ENCODE results near the gene LRRC28.

LRRC28 gene

DNA sequence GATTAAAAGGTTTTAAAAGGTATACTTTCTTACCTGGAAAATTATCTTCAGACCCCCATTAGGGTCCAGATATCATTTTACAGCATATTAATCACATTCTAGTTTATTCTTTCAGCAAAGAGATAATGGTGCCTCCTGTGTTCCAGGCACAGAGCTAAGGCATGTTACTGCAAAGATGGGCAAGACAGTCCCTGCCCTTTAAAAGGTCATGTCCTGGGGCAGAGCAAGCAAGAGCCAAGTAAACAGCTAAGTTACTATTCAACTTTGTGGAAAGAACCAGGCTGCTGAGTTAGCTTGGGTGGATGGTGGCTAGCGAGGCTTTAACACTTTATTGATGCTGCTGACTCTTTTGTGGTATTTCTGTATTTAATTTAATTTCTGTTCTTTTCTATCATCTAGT is 75.0 kb downstream of the LRRC28 start:
- Histone ChIP-seq H3K27ac (no peak overlapping the region), H3K27me3 (ENCODE audit: insufficient read depth, low read depth, severe bottlenecking) (no peaks in the 10 kb centered on the region), H3K36me3 (no peaks in the 10 kb centered on the region), H3K4me3 (ENCODE audit: low read depth, low read length) (no peak overlapping the region), H3K9me3 (ENCODE audit: severe bottlenecking) (no peaks in the 10 kb centered on the region)
- no peak for DNase-seq
- no peak for TF ChIP-seq CTCF (IDR thresholded peaks at IDR 0.05; ENCODE audit: low read depth, low read length)

DNA sequence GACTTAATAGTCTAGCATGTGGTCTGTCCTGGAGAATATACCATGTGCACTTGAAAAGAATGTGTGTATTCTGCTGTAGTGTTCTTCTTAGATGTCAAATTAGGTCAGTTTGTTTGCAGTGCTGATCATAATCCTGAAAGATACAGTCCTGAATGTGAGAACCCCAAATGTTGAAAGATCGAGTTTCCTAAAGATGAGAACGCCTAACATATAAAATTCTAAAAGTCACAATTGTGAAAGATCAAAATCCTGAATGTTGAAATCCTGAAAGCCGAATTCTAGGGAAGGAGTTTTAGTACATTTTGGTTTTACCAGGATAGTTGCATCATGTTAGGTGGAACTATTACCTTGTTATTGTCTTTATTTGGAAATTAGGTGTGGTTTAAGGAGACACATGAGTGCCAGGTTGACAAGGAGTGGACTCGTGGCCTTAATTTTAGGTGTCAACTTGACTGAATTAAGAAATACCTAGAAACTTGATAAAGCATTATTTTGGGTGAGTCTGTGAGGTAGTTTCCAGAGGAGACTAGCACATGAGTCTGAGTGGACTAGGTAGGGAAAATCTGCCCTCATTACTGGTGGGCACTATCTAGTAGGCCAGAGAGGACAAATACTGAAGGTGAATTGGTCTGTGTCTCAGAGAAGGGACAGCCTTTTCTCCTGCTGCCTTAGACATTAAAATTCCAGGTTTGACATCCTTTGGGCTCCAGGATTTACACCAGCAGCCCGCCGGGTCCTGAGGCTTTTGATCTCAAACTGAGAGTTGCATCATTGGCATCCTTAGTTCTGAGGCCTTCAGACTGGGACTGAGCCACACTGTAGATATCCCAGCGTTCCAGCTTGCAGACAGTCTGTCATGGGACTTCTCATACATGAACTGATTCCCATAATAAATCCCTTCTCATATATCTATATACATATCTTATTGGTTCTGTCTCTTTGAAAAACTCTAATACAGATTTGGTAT is 77.1 kb downstream of the LRRC28 start:
- no peak for TF ChIP-seq CTCF (IDR thresholded peaks at IDR 0.05; ENCODE audit: low read depth, low read length)
- H3K27ac ChIP-seq: no peak overlapping the region
- H3K9me3 ChIP-seq (ENCODE audit: severe bottlenecking): no peaks in the 10 kb centered on the region
- no peak for DNase-seq
- no peak overlapping the region for H3K4me3 ChIP-seq (ENCODE audit: low read depth, low read length)
- no peaks in the 10 kb centered on the region for H3K27me3 ChIP-seq (ENCODE audit: insufficient read depth, low read depth, severe bottlenecking)
- H3K36me3 ChIP-seq: no peaks in the 10 kb centered on the region

DNA sequence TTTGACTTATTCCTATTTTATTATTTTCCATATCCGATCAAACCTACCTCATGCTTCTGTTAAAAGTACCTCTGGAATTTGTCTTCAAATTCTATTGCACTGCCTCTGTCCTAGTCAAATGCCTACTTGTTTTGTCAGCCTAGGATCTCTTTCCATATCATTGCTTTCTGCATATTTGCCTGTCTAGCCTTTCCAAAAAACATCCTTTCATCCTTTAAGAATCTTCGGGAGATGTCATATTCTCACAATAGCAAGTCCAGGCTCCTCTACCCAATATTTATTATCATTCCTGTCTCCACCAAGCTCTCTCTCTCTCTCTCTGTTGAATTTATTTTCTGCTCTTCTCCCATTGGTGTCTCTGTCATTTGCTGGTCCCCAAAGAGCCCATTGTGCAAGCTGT is 80.1 kb downstream of the LRRC28 start:
- no peak for TF ChIP-seq CTCF (IDR thresholded peaks at IDR 0.05; ENCODE audit: low read depth, low read length)
- H3K9me3 ChIP-seq (ENCODE audit: severe bottlenecking): no peaks in the 10 kb centered on the region
- no peaks in the 10 kb centered on the region for H3K27me3 ChIP-seq (ENCODE audit: insufficient read depth, low read depth, severe bottlenecking)
- no peak overlapping the region for H3K27ac ChIP-seq
- H3K36me3 ChIP-seq: no peaks in the 10 kb centered on the region
- no peak overlapping the region for H3K4me3 ChIP-seq (ENCODE audit: low read depth, low read length)
- DNase-seq: no peak

- Histone ChIP-seq H3K4me3 (ENCODE audit: low read depth, low read length) (no peak overlapping the region), H3K27ac (no peak overlapping the region), H3K27me3 (ENCODE audit: insufficient read depth, low read depth, severe bottlenecking) (no peaks in the 10 kb centered on the region), H3K36me3 (no peaks in the 10 kb centered on the region), H3K9me3 (ENCODE audit: severe bottlenecking) (no peaks in the 10 kb centered on the region)
- TF ChIP-seq CTCF (IDR thresholded peaks at IDR 0.05; ENCODE audit: low read depth, low read length): no peak
- no peak for DNase-seq
Measured at GRCh38 chr15:99333413-99333812, 82.1 kb downstream of the LRRC28 start.

- TF ChIP-seq CTCF (IDR thresholded peaks at IDR 0.05; ENCODE audit: low read depth, low read length): no peak
- no peak overlapping the region for H3K4me3 ChIP-seq (ENCODE audit: low read depth, low read length)
- no peaks in the 10 kb centered on the region for H3K36me3 ChIP-seq
- no peak overlapping the region for H3K27ac ChIP-seq
- DNase-seq: no peak
- H3K27me3 ChIP-seq (ENCODE audit: insufficient read depth, low read depth, severe bottlenecking): no peaks in the 10 kb centered on the region
- H3K9me3 ChIP-seq (ENCODE audit: severe bottlenecking): no peaks in the 10 kb centered on the region
Measured at GRCh38 chr15:99333981-99334380, 82.7 kb downstream of the LRRC28 start.

All from WERI-Rb-1 (cell line).